Hypothalamus (tissue), 51 donors: ENCODE results near the gene MERTK.
"Not testable (repeated sequence)": the region's sequence is repeated elsewhere in the genome, so short reads cannot be mapped to it uniquely, and the experiment has no call there.

ENCODE experiments used
- DNase-seq, 51 donors: peaks; one replicate each; lab custom pipeline; 2025; lab: John Stamatoyannopoulos, UW

MERTK gene

GRCh38 chr2:111909079-111909478, 10.7 kb downstream of the MERTK start:
- no peak for DNase-seq

DNA sequence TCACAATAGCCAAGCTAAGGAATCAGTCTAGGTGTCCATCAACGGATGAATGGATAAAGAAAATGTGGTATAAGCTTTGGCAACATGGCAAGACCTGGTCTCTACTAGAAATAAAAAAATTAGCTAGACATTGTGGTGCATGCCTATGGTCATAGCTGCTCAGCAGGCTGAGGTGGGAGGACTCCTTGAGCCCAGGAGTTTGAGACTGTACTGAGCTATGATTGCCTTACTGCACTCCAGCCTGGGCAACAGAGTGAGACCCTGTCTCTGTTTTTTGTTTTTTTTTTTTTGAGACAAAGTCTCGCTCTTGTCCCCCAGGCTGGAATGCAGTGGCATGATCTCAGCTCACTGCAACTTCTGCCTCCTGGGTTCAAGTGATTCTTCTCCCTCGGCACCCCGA, 11.6 kb downstream of the MERTK start:
- not testable (repeated sequence) for DNase-seq

DNA sequence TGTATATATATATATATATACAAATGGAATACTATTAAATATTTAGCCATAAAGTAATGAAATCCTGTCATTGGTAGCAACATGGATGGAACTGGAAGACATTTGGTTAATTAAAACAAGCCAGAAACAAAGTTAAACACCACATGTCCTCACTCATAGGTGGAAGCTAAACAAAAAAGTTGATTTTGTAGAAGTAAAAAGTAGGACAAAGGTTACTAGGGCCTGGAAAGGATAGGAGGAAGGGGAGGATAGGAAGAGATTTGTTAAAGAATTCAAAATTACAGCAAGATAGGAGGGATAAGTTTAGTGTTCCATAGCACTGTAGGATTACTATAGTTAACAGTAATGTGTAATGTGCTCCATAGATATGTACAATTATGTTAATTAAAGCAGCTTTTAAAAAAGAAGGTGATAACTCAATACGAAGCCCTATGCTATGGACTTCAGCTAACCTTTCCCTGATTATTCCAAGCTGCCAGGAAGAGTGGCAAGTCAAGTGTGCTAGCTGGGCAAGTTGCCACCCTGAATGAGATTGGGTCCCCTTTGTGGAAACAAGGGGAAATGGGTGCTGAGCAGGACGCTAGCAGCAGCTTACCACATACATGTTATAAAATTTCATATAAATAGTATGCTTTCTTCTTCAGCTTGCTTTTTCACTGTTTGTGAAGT, 12.3 kb downstream of the MERTK start:
- no peak for DNase-seq

GRCh38 chr2:111911295-111911977, 13.0 kb downstream of the MERTK start:
- not testable (repeated sequence) for DNase-seq

- DNase-seq, result no peak
Observed at GRCh38 chr2:111912547-111912946, 14.1 kb downstream of the MERTK start.

DNA sequence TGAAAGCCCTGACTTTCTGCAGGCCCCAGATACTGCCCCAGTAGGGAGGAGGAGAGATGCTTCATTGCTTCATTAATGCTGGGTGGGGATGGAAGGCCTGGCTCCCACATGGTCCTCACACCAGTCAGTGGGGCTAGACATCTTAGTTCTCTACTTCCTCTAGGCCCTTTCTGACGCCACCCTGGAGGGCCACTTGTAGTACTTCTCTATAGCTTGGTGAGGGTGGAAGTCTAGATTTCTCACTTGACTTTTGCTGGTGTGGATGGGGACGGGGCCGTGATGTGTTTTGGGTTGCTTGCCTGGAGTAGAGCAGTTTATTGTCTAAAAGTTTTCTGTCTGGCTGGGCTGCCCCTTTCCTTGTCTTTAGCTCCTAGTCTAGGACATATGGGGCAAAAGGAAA, 18.7 kb downstream of the MERTK start:
- no peak for DNase-seq

DNA sequence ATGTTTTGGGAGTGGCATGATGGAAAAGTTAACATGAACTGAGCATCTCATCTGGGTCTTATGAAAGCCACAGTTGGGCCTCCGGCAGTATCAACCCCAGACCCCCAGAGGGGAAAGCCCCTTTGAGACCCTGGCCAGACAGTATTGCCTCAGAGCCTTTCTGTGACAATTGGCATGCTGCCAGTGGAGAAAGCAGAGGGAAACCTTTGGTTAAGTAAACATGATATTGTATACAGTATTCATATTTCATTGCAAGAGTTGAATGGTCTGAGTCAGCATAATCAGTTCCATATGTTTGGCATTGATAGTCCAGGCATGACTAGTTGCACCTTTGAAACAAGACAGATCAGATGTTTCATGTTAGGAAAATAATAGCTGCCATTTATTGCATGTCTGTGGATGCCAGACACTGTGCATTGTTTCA, 20.0 kb downstream of the MERTK start:
- no peak for DNase-seq

- DNase-seq, result no peak
Observed at GRCh38 chr2:111919365-111919764, 21.0 kb downstream of the MERTK start.

GRCh38 chr2:111919794-111920608, 21.6 kb downstream of the MERTK start:
- peak in 35 of 51 donors; percentile 14 to 81 (median 50) for DNase-seq

GRCh38 chr2:111923276-111923804, 24.9 kb downstream of the MERTK start:
- DNase-seq, result no peak

DNA sequence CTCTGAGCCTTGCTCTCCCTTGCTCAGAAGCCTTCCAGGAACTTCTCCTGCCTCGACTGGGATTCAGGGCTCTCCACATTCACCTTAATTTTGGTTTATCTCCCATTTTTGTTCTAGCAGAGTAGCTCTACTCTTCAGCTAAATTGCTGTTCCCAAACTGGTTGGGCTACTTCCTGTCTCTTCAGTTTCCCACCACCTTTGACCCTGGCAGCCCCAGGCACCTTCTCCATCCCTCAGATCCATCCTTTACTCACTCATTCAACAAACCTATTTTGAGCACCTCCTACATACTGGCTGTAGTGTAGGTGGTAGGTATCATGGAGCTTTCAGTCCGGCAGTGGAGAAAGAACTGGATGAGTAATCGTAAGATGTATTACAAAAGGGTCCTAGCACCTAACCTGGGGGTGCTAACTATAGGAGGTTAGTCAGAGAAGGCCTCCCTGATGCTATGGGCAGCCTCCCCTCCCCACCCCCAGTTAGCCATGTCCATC, 26.3 kb downstream of the MERTK start:
- DNase-seq, result no peak

DNA sequence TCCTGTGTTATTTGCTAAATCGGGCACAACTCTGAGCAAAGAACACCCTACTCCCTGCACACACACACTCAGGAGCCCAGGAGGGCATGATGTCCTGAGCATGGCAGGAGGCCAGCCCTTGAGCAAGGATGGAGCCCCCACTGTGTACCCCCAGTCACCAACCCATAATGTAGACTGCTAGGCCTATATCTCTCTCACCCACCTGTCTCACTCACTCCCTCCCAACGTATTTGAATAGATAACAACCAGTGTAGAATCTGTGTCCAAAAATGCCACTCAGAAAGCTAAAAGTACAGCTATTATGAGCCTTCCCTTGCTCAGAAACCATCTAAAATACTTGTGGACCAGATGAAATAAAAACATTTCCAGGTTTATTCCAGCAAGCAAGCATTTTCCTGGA, 29.3 kb downstream of the MERTK start:
- DNase-seq, result no peak

DNA sequence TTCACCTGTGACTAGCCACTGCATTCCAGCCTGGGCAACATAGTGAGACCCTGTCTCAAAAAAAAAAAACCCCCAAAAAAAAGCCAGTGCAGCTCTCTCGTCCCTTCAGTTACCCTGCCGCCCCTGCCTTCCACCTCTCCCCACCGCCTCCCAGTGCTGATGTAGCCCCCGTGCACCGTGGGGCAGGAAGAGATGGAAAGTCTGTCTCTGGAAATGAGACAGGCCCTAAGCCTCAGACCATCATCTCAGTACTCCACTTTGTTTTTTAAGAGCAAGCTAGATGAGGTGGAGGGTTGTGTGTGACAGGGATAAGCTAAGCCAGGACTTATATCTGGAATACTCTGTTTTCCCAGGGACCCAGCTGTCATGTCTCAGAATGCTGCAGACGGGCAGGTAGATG, 32.0 kb downstream of the MERTK start:
- DNase-seq, result no peak

- DNase-seq, result peak in 3 of 51 donors; percentile 7 to 38 (median 15)
Observed at GRCh38 chr2:111930875-111931274, 32.5 kb downstream of the MERTK start.

DNA sequence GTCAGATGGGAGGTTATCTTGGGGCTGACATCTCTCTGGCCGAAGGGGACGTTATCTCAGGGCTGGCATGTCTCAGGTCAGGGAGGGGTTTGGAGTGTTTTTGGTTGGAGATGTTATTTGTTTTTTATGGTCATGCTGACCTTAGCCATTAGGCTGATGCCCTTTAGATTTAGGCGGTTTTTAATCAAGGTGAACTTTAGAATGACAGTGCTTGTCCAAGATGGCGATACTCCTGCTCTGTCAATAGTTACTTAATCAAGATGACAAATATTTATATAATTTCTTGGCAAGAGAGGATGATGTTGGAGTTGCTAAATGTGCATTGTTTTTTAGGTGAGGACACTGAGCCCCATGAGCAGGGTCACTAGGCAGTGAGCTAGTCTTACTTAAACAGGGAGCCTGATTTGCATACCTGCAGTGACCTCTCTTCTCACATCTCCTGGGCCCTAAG, 34.5 kb downstream of the MERTK start:
- no peak for DNase-seq

DNA sequence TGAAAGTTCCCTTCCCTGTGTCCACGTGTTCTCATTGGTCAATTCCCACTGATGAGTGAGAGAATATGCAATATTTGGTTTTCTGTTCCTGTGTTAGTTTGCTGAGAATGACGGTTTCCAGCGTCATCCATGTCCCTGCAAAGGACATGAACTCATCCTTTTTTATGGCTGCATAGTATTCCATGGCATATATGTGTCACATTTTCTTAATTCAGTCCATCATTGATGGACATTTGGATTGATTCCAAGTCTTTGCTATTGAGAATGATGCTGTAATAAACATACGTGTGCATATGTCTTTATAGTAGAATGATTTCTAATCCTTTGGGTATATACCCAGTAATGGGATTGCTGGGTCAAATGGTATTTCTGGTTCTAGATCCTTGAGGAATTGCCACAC, 35.5 kb downstream of the MERTK start:
- DNase-seq, result not testable (repeated sequence)

- DNase-seq, result no peak
Observed at GRCh38 chr2:111936881-111937280, 38.5 kb downstream of the MERTK start.

DNA sequence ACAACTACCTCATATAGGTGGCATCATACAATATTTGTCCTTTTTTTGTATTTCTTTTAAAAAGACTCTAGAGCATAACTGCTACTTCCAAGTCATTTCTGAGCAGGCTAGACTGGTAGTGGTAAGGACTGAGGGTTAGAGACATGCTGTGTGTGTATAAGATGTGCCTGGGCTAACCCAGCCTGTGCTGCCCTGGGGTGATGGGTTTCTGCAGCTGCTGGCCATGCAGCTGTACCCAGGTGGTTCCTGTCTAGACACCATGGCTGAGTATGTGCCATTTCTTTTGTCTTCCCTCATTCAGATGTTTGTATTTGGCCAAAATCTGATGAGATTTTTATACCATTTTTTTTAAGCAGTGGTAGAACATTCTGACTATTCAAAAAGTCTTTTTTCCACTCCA, 40.0 kb downstream of the MERTK start:
- no peak for DNase-seq

DNA sequence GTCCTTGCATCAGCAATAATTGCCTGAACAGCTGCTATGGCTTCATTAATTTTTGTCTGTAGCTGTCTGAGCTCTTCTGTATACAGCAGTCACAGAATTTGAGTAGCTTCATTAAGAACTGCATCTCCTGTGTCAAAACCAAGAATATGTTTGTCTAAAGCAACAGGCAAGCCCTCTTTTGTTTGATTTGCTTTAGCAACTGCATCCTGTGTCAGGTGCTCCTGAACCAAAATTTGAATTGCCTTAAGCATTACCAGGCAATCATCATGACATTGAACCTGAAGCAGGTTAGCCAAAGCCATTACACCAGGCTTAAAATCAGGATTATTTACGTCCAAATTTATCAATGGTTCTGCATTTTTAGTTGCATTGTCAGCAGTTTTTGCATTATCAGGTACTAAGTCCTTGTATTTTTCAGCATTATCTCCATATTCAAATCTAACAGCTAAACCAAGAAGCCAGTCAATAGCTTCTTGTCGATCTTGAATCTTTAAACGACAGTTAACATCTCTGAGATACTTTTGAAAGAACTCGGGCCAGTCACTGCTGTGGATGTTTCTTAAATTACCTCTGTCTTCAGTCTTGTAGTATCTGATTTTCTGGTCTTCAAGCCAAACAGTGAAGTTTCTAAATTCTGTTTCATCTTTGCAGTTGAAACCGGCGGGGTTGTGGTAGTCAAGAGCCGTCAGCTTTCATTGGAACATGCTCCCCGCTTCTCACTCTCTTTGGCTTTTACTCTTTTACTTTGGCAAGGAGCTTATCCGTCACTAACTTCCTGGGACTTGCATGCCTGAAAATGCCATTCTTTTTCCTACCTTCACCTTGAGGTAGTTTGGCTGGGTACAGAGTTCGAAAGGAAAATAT, 42.2 kb downstream of the MERTK start:
- DNase-seq, result no peak

GRCh38 chr2:111941531-111941930, 43.1 kb downstream of the MERTK start:
- DNase-seq, result no peak
